Aorta (tissue), 5 donors: ENCODE data around the gene CHD1L. TPM values are rescaled to one million over a fixed set of nuclear protein-coding genes. Genes with fewer than 3 reads are reported as not detected.
"Not testable (repeated sequence)": the region's sequence is repeated elsewhere in the genome, so short reads cannot be mapped to it uniquely, and the experiment has no call there.

ENCODE experiments used
- ATAC-seq: fragments of 200-7000 bp; cut with Tn5 transposase; one replicate; pipeline ENCODE4 v1.9.1; 2022; ENCODE audit warnings: moderate library complexity; ENCODE audit not compliant: low FRiP score
- DNase-seq, 2 donors: peaks; one replicate each; pipeline ENCODE4 v3.0.0-alpha.2; 2020
- H3K27ac ChIP-seq, 2 donors: one replicate each; pipeline ENCODE4 v1.5.1; 2013; ENCODE audit warnings: low read length in 2 of 2, mild to moderate bottlenecking in 2 of 2, moderate library complexity in 2 of 2, control low read depth in 1 of 2, inconsistent platforms in 1 of 2, low read depth in 1 of 2
- H3K27me3 ChIP-seq, 2 donors: one replicate each; pipeline ENCODE4 v1.6.1; 2013; ENCODE audit warnings: control low read depth in 1 of 2, low read length in 1 of 2, mild to moderate bottlenecking in 1 of 2, moderate library complexity in 1 of 2; ENCODE audit not compliant: insufficient read depth in 2 of 2, control insufficient read depth in 1 of 2
- H3K36me3 ChIP-seq, 2 donors: one replicate each; pipeline ENCODE4 v1.6.1; 2013; ENCODE audit warnings: control low read depth in 1 of 2, low read length in 1 of 2, mild to moderate bottlenecking in 1 of 2; ENCODE audit not compliant: insufficient read depth in 2 of 2, control insufficient read depth in 1 of 2
- H3K4me1 ChIP-seq, 2 donors: one replicate each; pipeline ENCODE4 v1.6.1; 2013; ENCODE audit warnings: low read length in 2 of 2, control low read depth in 1 of 2, mild to moderate bottlenecking in 1 of 2, moderate library complexity in 1 of 2; ENCODE audit not compliant: insufficient read depth in 2 of 2, control insufficient read depth in 1 of 2
- H3K4me3 ChIP-seq, 2 donors: one replicate each; pipeline ENCODE4 v1.5.1; 2013; ENCODE audit warnings: low read length in 2 of 2, control low read depth in 1 of 2, mild to moderate bottlenecking in 1 of 2
- H3K9me3 ChIP-seq: one replicate; pipeline ENCODE4 v1.6.1; 2013; ENCODE audit warnings: mild to moderate bottlenecking, low read length; ENCODE audit not compliant: control insufficient read depth
- WGBS, 2 donors: extraction: QIAGEN DNeasy Blood & Tissue Kit; methylation state at CpG; one replicate each; pipeline ENCODE4 v1.1.7; 2013; 5-methylcytosine and 5-hydroxymethylcytosine counted together
- intact Hi-C, 2 donors: fragments of 100-400 bp; cut with DNase I; formaldehyde crosslinking; loops; one replicate each; pipeline versions ENCODE4 v1.14.2 to v1.15.0; 2022
- polyA plus RNA-seq, 2 donors: library from polyadenylated mRNA; stranded (reverse); fragments of 200-250 nt; gene quantifications; one replicate each; pipeline ENCODE4 v1.2.3, GENCODE V29; 2013
- total RNA-seq, 2 donors: library from RNA; stranded (reverse); fragmentation: NEBNext Ultra II Directional; extraction: Animal tissue kit (Norgen Biotek cat#: 25700); gene quantifications; one replicate each; pipeline ENCODE4 v1.2.1, GENCODE V29; 2021
- donor health status: healthy with polysubstance abuse.
- donor health status: Bipolar disorder and iron deficiency.
- donor health status: DM: no; HTN: no; CAD: no.
- donor health status: DM: no; HTN: no; CAD: no.
- donor health status: DM: yes; HTN: yes; CAD: no.

The CHD1L gene
- total and polyA plus RNA-seq, 4 donors = 17.4 to 74.2 (median 41.4) TPM

DNA sequence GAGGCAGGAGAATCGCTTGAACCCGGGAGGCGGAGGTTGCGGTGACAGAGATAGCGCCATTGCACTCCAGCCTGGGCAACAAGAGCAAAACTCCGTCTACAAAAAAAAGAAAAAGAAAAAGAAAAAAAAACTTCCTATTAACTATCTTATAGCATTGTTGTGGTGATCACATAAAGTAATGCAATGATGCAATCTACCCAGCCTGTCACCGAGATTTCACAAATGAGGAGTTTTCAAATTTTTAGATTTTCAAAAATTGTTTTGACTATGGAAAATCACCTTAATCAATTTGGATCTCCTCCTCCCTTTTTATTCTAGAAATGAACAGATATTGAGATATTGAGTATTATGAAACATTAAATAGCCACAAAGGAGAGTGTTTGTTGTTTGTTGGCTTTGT lies 25.3 kb upstream of the CHD1L start:
- DNase-seq (no peak), ATAC-seq (no peak)
- Histone ChIP-seq H3K9me3 (no peaks in the 10 kb centered on the region), H3K36me3 (peaks cover 0 to 2% of the 10 kb centered on the region in 2 donors), H3K4me1 (no peaks in the 10 kb centered on the region), H3K4me3 (no peak overlapping the region), H3K27ac (no peak overlapping the region), H3K27me3 (no peaks in the 10 kb centered on the region)
- 96 to 97% methylated on average over 7 of the region's 7 CpGs for WGBS, 2 donors
- intact Hi-C loops = no loop called here

- no peaks in the 10 kb centered on the region for H3K36me3 ChIP-seq
- ATAC-seq = no peak
- H3K4me3 ChIP-seq = no peak overlapping the region
- no peaks in the 10 kb centered on the region for H3K4me1 ChIP-seq
- DNase-seq = no peak
- no peak overlapping the region for H3K27ac ChIP-seq
- WGBS, 2 donors = 62 to 65% methylated on average over 3 of the region's 3 CpGs
- no peaks in the 10 kb centered on the region for H3K9me3 ChIP-seq
- intact Hi-C loops = no loop called here
- H3K27me3 ChIP-seq = no peaks in the 10 kb centered on the region
These were observed 23.9 kb upstream of the CHD1L start for GRCh38 chr1:147218606-147219005.

GRCh38 chr1:147223740-147224615 lies 18.5 kb upstream of the CHD1L start:
- Histone ChIP-seq H3K36me3 (no peaks in the 10 kb centered on the region), H3K27ac (no peak overlapping the region), H3K4me1 (no peaks in the 10 kb centered on the region), H3K9me3 (no peaks in the 10 kb centered on the region), H3K27me3 (no peaks in the 10 kb centered on the region), H3K4me3 (no peak overlapping the region)
- WGBS, 2 donors = 63 to 70% methylated on average over 14 of the region's 14 CpGs
- DNase-seq (no peak), ATAC-seq (no peak)
- intact Hi-C loops = no loop called here

DNA sequence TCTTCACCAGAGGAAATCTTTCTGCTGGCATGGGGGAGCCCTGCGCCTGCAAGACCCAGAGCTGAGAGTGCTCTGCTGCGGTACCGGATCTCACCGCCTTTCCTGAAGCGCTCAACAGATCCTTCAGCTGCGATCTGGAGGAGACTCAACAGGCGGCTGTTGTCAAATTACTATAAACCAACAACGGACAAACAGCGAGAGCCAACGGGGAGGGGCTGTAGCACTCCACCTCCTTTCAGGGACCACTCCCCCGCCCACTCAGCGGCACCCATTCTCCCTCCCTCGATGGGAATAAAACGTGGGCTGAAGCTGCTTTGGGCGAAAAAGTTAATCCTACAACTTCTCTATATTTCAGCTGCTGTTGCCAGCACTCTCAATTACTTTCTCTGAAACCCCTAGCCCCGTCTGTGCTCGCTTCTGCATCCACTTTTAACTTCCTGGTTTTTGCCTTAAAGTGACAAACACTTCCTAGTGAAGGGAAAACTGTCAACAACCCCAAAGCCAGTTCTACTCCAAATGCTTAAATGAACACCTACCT lies 17.2 kb upstream of the CHD1L start, which contains the start of gene FMO5:
Gene FMO5, minus strand, starts transcription at position 147 of the 538 bp plus-strand sequence. CDS start 310 bp downstream, outside the sequence.
- no peaks in the 10 kb centered on the region for H3K27me3 ChIP-seq
- no peaks in the 10 kb centered on the region for H3K36me3 ChIP-seq
- ATAC-seq (peak; percentile 86), DNase-seq (peak; percentile 81 to 87)
- H3K27ac ChIP-seq = peak within 1 kb of the TSS in 1 of 2 donors; percentile 42
- intact Hi-C loops = no loop called here
- H3K4me3 ChIP-seq = peak within 1 kb of the TSS; percentile 95 to 98
- no peaks in the 10 kb centered on the region for H3K4me1 ChIP-seq
- H3K9me3 ChIP-seq = no peaks in the 10 kb centered on the region
- WGBS, 2 donors = 0 to 1% methylated on average over 17 of the region's 17 CpGs

GRCh38 chr1:147231032-147231431 lies 11.5 kb upstream of the CHD1L start:
- WGBS, 2 donors = 85 to 91% methylated on average over 5 of the region's 5 CpGs
- H3K27me3 ChIP-seq, intact Hi-C loops, H3K4me1 ChIP-seq, H3K4me3 ChIP-seq, DNase-seq, H3K36me3 ChIP-seq, ATAC-seq, H3K9me3 ChIP-seq, H3K27ac ChIP-seq: not testable (repeated sequence)

- DNase-seq, H3K36me3 ChIP-seq, ATAC-seq, H3K9me3 ChIP-seq, H3K4me3 ChIP-seq, H3K27ac ChIP-seq, intact Hi-C loops, H3K27me3 ChIP-seq, H3K4me1 ChIP-seq: not testable (repeated sequence)
- 89 to 97% methylated on average over 5 to 8 of the region's 8 CpGs for WGBS, 2 donors
These were observed 8.6 kb upstream of the CHD1L start for GRCh38 chr1:147233903-147234302.

- Histone ChIP-seq H3K36me3 (no peaks in the 10 kb centered on the region), H3K27me3 (no peaks in the 10 kb centered on the region), H3K9me3 (no peaks in the 10 kb centered on the region), H3K27ac (no peak overlapping the region), H3K4me1 (no peaks in the 10 kb centered on the region), H3K4me3 (no peak overlapping the region)
- intact Hi-C loops = no loop called here
- 91 to 100% methylated on average over 1 of the region's 1 CpG for WGBS, 2 donors
- no peak for DNase-seq
- no peak for ATAC-seq
These were observed 6.7 kb upstream of the CHD1L start for GRCh38 chr1:147235822-147236221.

GRCh38 chr1:147236448-147236847 lies 6.0 kb upstream of the CHD1L start:
- no peak for ATAC-seq
- Histone ChIP-seq H3K27me3 (no peaks in the 10 kb centered on the region), H3K4me3 (no peak overlapping the region), H3K4me1 (no peaks in the 10 kb centered on the region), H3K36me3 (no peaks in the 10 kb centered on the region), H3K9me3 (no peaks in the 10 kb centered on the region), H3K27ac (no peak overlapping the region)
- WGBS, 2 donors = 74 to 97% methylated on average over 2 of the region's 2 CpGs
- DNase-seq = no peak
- intact Hi-C loops = no loop called here
